H1 (cell line): ENCODE data around the gene NBL1. TPM values are rescaled to one million over a fixed set of nuclear protein-coding genes. Genes with fewer than 3 reads are reported as not detected.

Experiments
- CTCF ChIA-PET: fragments of 300-600 bp; sonication (Branson Sonifier 250); formaldehyde crosslinking; loops from one replicate; lab custom pipeline; 2021; ENCODE audit not compliant: partially characterized antibody; lab: Charles Lee
- POLR2A ChIA-PET: fragments of 300-600 bp; sonication (Branson Sonifier 250); formaldehyde crosslinking; loops from one replicate; lab custom pipeline; 2021; ENCODE audit warnings: inconsistent platforms; ENCODE audit not compliant: partially characterized antibody; lab: Charles Lee
- DNase-seq, 2 experiments: peaks; one replicate each; pipeline versions ENCODE4 v3.0.0 to v3.0.0-alpha.2; 2010 to 2022; ENCODE audit warnings: low spot score in 2 of 2, low read depth in 1 of 2, mixed read lengths in 1 of 2
- FAIRE-seq: peaks from 2 replicates; lab custom pipeline; 2011; peaks lifted over from hg19 to GRCh38; lab: Jason Lieb, UNC
- H2AFZ ChIP-seq: 2 replicates; pipeline ENCODE4 v1.8.1; 2012; ENCODE audit warnings: low read length, inconsistent platforms
- H2AK5ac ChIP-seq: 2 replicates; pipeline ENCODE4 v1.6.1; 2013; ENCODE audit warnings: low read depth, low read length
- H2BK120ac ChIP-seq: replicated peaks from 2 replicates; pipeline ENCODE3; 2013; ENCODE audit warnings: low read depth, low read length, inconsistent platforms
- H2BK12ac ChIP-seq: 2 replicates; pipeline ENCODE4 v1.6.1; 2013; ENCODE audit warnings: low read depth, low read length
- H2BK15ac ChIP-seq: 2 replicates; pipeline ENCODE4 v1.6.1; 2013; ENCODE audit warnings: low read length
- H2BK20ac ChIP-seq: 2 replicates; pipeline ENCODE4 v1.6.1; 2013; ENCODE audit warnings: low read length
- H2BK5ac ChIP-seq: 2 replicates; pipeline ENCODE4 v1.6.1; 2013; ENCODE audit warnings: low read depth, low read length
- H3K14ac ChIP-seq: 2 replicates; pipeline ENCODE4 v1.6.1; 2013; ENCODE audit warnings: inconsistent platforms; ENCODE audit not compliant: insufficient read length
- H3K18ac ChIP-seq: 2 replicates; pipeline ENCODE4 v1.6.1; 2013; ENCODE audit warnings: low read length; ENCODE audit errors: extremely low read depth
- H3K23ac ChIP-seq: 2 replicates; pipeline ENCODE4 v1.6.1; 2013; ENCODE audit warnings: inconsistent platforms; ENCODE audit not compliant: insufficient read length
- H3K23me2 ChIP-seq: 2 replicates; pipeline ENCODE4 v1.6.1; 2013; ENCODE audit warnings: low read depth, low read length
- H3K27ac ChIP-seq: 2 replicates; pipeline ENCODE4 v1.6.1; 2011; ENCODE audit warnings: low read depth, low read length, inconsistent platforms
- H3K27me3 ChIP-seq, 4 experiments: replicated peaks in 1 of 4; 1 replicate in 1 of 4; 2 replicates in 3 of 4; pipeline versions ENCODE4 v1.6.1 to v1.8.1; 2011 to 2013; ENCODE audit warnings: low read length in 3 of 4, mild to moderate bottlenecking in 3 of 4, inconsistent platforms in 2 of 4, mixed read lengths in 2 of 4, moderate library complexity in 1 of 4; ENCODE audit not compliant: control insufficient read depth in 3 of 4, insufficient read depth in 3 of 4; ENCODE audit errors: extremely low read depth in 1 of 4
- H3K36me3 ChIP-seq, 4 experiments: 2 replicates each; pipeline versions ENCODE4 v1.6.1 to v1.8.1; 2011 to 2013; ENCODE audit warnings: mild to moderate bottlenecking in 4 of 4, low read length in 3 of 4, moderate library complexity in 2 of 4, control low read depth in 1 of 4, inconsistent platforms in 1 of 4; ENCODE audit not compliant: insufficient read depth in 4 of 4, control insufficient read depth in 2 of 4
- H3K4ac ChIP-seq: replicated peaks from 2 replicates; pipeline ENCODE3; 2013; ENCODE audit warnings: low read length, low read depth, mixed read lengths, inconsistent platforms; ENCODE audit not compliant: insufficient read length
- H3K4me1 ChIP-seq, 4 experiments: replicated peaks in 1 of 4; 1 replicate in 1 of 4; 2 replicates in 3 of 4; pipeline versions ENCODE4 v1.6.1 to v1.8.1; 2011 to 2013; ENCODE audit warnings: low read length in 3 of 4, inconsistent platforms in 2 of 4, mixed read lengths in 1 of 4; ENCODE audit not compliant: insufficient read depth in 4 of 4, control insufficient read depth in 3 of 4
- H3K4me2 ChIP-seq, 2 experiments: 2 replicates each; pipeline versions ENCODE4 v1.6.1 to v1.8.1; 2011 to 2013; ENCODE audit warnings: low read depth in 2 of 2, low read length in 2 of 2, control low read depth in 1 of 2, inconsistent platforms in 1 of 2, mild to moderate bottlenecking in 1 of 2; ENCODE audit not compliant: insufficient read depth in 1 of 2
- H3K4me3 ChIP-seq, 4 experiments: fragments of 200-600, 300-600 bp in 1 of 4; sonication (generic), shearing (Covaris generic), sonication (Bioruptor Twin) in 1 of 4; 2 replicates each; pipeline versions ENCODE4 v1.5.1 to v1.8.1; 2011 to 2016; ENCODE audit warnings: low read length in 4 of 4, low read depth in 3 of 4, control low read depth in 2 of 4, inconsistent platforms in 2 of 4, mild to moderate bottlenecking in 2 of 4, mixed read lengths in 1 of 4, moderate library complexity in 1 of 4; ENCODE audit not compliant: insufficient read depth in 2 of 4; ENCODE audit errors: extremely low read depth in 1 of 4
- H3K56ac ChIP-seq: replicated peaks from 2 replicates; pipeline ENCODE3; 2013; ENCODE audit warnings: low read depth, mild to moderate bottlenecking, mixed read lengths, low read length, inconsistent platforms; ENCODE audit not compliant: insufficient read length
- H3K79me1 ChIP-seq: 2 replicates; pipeline ENCODE4 v1.6.1; 2013; ENCODE audit warnings: low read depth, low read length, control low read depth
- H3K79me2 ChIP-seq, 2 experiments: 2 replicates each; pipeline versions ENCODE4 v1.6.1 to v1.8.1; 2012 to 2013; ENCODE audit warnings: low read length in 2 of 2, mild to moderate bottlenecking in 2 of 2, inconsistent platforms in 1 of 2; ENCODE audit not compliant: insufficient read depth in 2 of 2, control insufficient read depth in 1 of 2
- H3K9ac ChIP-seq, 4 experiments: replicated peaks in 1 of 4; 1 replicate in 1 of 4; 2 replicates in 3 of 4; pipeline versions ENCODE4 v1.6.1 to v1.8.1; 2011 to 2013; ENCODE audit warnings: low read depth in 3 of 4, low read length in 3 of 4, control low read depth in 2 of 4, mild to moderate bottlenecking in 2 of 4, moderate library complexity in 2 of 4, inconsistent platforms in 1 of 4; ENCODE audit errors: extremely low read depth in 1 of 4
- H3K9me3 ChIP-seq, 2 experiments: 2 replicates each; pipeline versions ENCODE4 v1.6.1 to v1.8.1; 2012 to 2013; ENCODE audit warnings: mild to moderate bottlenecking in 2 of 2, moderate library complexity in 2 of 2, control low read depth in 1 of 2, inconsistent platforms in 1 of 2, low read depth in 1 of 2, low read length in 1 of 2, mixed read lengths in 1 of 2; ENCODE audit not compliant: insufficient read depth in 2 of 2
- H4K20me1 ChIP-seq, 2 experiments: replicated peaks in 1 of 2; 2 replicates each; pipeline versions ENCODE3 to v1.8.1; 2011 to 2013; ENCODE audit warnings: inconsistent platforms in 2 of 2, low read length in 2 of 2, mild to moderate bottlenecking in 1 of 2; ENCODE audit not compliant: insufficient read depth in 2 of 2, control insufficient read depth in 1 of 2
- H4K5ac ChIP-seq: 2 replicates; pipeline ENCODE4 v1.6.1; 2013; ENCODE audit warnings: low read length, low read depth, mixed read lengths, inconsistent platforms; ENCODE audit not compliant: insufficient read length
- H4K8ac ChIP-seq: 2 replicates; pipeline ENCODE4 v1.8.0; 2013; ENCODE audit warnings: mild to moderate bottlenecking, moderate library complexity, low read length, inconsistent platforms; ENCODE audit not compliant: insufficient read depth; ENCODE audit errors: extremely low read depth
- H4K91ac ChIP-seq: replicated peaks from 2 replicates; pipeline ENCODE3; 2013; ENCODE audit warnings: low read length, mixed read lengths, inconsistent platforms; ENCODE audit not compliant: insufficient read length
- ATF3 ChIP-seq: IDR thresholded peaks from 2 replicates; pipeline ENCODE4 v1.6.1; 2011; ENCODE audit warnings: low read depth, mild to moderate bottlenecking, low read length; ENCODE audit not compliant: insufficient read depth
- E2F6 ChIP-seq: IDR thresholded peaks from 2 replicates; pipeline ENCODE4 v1.6.1; 2012; ENCODE audit warnings: inconsistent platforms
- NRF1 ChIP-seq: IDR thresholded peaks from 2 replicates; pipeline ENCODE4 v1.6.1; 2011; ENCODE audit warnings: mild to moderate bottlenecking, low read depth, low read length, improper control_type of control experiment
- RNF2 ChIP-seq: fragments of 200-900, 300-1000 bp; sonication (generic); IDR thresholded peaks from 2 replicates; pipeline ENCODE4 v1.7.1; 2016; ENCODE audit warnings: borderline replicate concordance, low read depth, mild to moderate bottlenecking, antibody characterized with exemption, low read length; ENCODE audit not compliant: poor library complexity, severe bottlenecking; ENCODE audit errors: missing control alignments
- SIN3A ChIP-seq, 2 experiments: IDR thresholded peaks in 1 of 2; conservative IDR thresholded peaks in 1 of 2; 2 replicates each; pipeline ENCODE4 v1.6.1; 2011 to 2012; ENCODE audit warnings: low read length in 2 of 2, improper control_type of control experiment in 1 of 2, low read depth in 1 of 2, mild to moderate bottlenecking in 1 of 2
- SIRT6 ChIP-seq: IDR thresholded peaks from one replicate; pipeline ENCODE4 v1.7.1; 2012; ENCODE audit warnings: low read length, inconsistent platforms
- SRF ChIP-seq: IDR thresholded peaks from 2 replicates; pipeline ENCODE4 v1.6.1; 2011; ENCODE audit warnings: mild to moderate bottlenecking, low read depth, low read length, moderate library complexity
- TAF7 ChIP-seq: optimal IDR thresholded peaks from 2 replicates; pipeline ENCODE3; 2011; ENCODE audit warnings: low read depth, mild to moderate bottlenecking, inconsistent platforms, low read length, moderate library complexity, borderline replicate concordance
- TEAD4 ChIP-seq: IDR thresholded peaks from 2 replicates; pipeline ENCODE4 v1.6.1; 2012; ENCODE audit warnings: low read depth, low read length, inconsistent platforms, mixed read lengths
- WGBS, 2 experiments: shearing (Covaris generic) in 1 of 2; methylation state at CpG; one replicate each; pipeline versions ENCODE4 v1.1.6 to v1.1.7; 2013 to 2015; ENCODE audit warnings: low lambda C conversion rate in 2 of 2, mixed read lengths in 2 of 2, inconsistent platforms in 1 of 2, low coverage in 1 of 2, missing lambda C conversion rate in 1 of 2; ENCODE audit not compliant: insufficient replicate concordance in 2 of 2, insufficient coverage in 1 of 2, insufficient read length in 1 of 2; ENCODE audit errors: extremely low coverage in 1 of 2, missing lambda C conversion rate in 1 of 2; 5-methylcytosine and 5-hydroxymethylcytosine counted together
- polyA plus RNA-seq, 7 experiments: library from polyadenylated mRNA; depleted of rRNA in 3 of 7; stranded (reverse) in 5 of 7; unstranded in 2 of 7; fragments of >200 nt in 5 of 7; fragments of 200-250 nt in 2 of 7; gene quantifications; 1 replicate in 5 of 7; 2 replicates in 1 of 7; 4 replicates in 1 of 7; pipeline versions ENCODE4 v1.2.1 to v1.2.3, GENCODE V29; 2011 to 2013; ENCODE audit warnings: missing spikeins in 2 of 7, mixed read lengths in 2 of 7
- total RNA-seq: library from RNA; stranded (reverse); fragmentation: NEBNext Ultra II Directional; extraction: Animal tissue kit (Norgen Biotek cat#: 25700); gene quantifications from 2 replicates; pipeline ENCODE4 v1.2.1, GENCODE V29; 2021

Gene NBL1
- total and polyA plus RNA-seq, 2 of the 8 experiments (the other 6 are each of a cell fraction or from before 2014, with no cell fraction given) = 8.7 to 9.7 TPM

DNA sequence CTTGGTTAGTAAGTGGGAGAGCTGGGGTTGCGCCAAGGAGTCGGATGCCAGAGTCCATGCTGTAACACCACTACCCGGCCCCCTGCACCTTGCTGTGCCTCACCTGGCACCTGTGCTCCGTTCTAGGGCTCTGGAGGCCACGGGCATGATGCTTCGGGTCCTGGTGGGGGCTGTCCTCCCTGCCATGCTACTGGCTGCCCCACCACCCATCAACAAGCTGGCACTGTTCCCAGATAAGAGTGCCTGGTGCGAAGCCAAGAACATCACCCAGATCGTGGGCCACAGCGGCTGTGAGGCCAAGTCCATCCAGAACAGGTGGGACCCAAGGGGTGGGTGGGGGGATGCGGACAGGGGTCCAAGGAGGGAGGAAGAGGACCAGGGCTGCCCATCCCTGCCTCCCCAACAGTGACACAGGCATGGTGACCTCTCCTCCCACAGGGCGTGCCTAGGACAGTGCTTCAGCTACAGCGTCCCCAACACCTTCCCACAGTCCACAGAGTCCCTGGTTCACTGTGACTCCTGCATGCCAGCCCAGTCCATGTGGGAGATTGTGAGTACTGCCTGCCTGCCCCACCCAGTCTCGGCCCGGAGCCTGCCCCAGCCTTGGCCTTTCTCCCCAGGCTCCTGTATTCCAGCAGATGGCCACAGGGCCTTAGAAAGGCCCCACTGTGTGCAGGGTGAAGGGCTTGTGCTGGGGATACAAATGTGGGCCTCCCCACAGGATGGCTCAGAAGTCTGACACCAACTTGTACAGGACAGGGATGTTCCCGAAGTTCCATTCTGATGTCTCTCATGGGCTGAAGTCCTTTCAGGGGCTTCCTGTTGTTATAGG lies 11.0 kb downstream of the NBL1 start:
- H2BK12ac ChIP-seq = peak overlapping the region; percentile 92; the same call in 1 of the 2 replicates
- no peak overlapping the region for H3K56ac ChIP-seq
- H4K20me1 ChIP-seq = no peaks in the 10 kb centered on the region
- POLR2A ChIA-PET = no interaction called here
- H3K36me3 ChIP-seq = no peaks in the 10 kb centered on the region
- no peak overlapping the region for H3K4ac ChIP-seq
- no peaks in the 10 kb centered on the region for H3K23me2 ChIP-seq
- no peak overlapping the region for H3K4me2 ChIP-seq
- peak overlapping the region; percentile 41 for H4K91ac ChIP-seq
- H2AK5ac ChIP-seq = no peak overlapping the region
- no peak overlapping the region for H4K8ac ChIP-seq
- H3K79me1 ChIP-seq = no peaks in the 10 kb centered on the region
- no peak overlapping the region for H3K9ac ChIP-seq
- DNase-seq (no peak), FAIRE-seq (no peak)
- peak overlapping the region; percentile 48; the same call in 1 of the 2 replicates for H2BK20ac ChIP-seq
- H3K4me1 ChIP-seq = peaks cover 0 to 5% (median 3%) of the 10 kb centered on the region in 4 experiments; a peak in 5 of 7 replicates
- no peak overlapping the region for H3K18ac ChIP-seq
- H2AFZ ChIP-seq = no peak overlapping the region
- H3K27ac ChIP-seq = no peak overlapping the region
- CTCF ChIA-PET = interaction anchor here (0.6 to 7.9 kb wide), 11 partner anchors 8 to 445 kb away, joined by 3 to 63 read pairs (median 3); partner anchors contain the start of gene UBR4
- H3K79me2 ChIP-seq = no peaks in the 10 kb centered on the region
- no peak overlapping the region for H4K5ac ChIP-seq
- H2BK15ac ChIP-seq = peak overlapping the region; percentile 92; the same call in 1 of the 2 replicates
- H2BK120ac ChIP-seq = no peak overlapping the region
- H3K9me3 ChIP-seq = no peaks in the 10 kb centered on the region
- 89% methylated on average over 15 of the region's 15 CpGs; no CpG with 5 or more reads in 1 of the 2 experiments for WGBS, 2 experiments
- no peak overlapping the region for H3K4me3 ChIP-seq
- H2BK5ac ChIP-seq = peak overlapping the region; percentile 20; the same call in 1 of the 2 replicates
- H3K23ac ChIP-seq = no peak overlapping the region
- H3K27me3 ChIP-seq = no peaks in the 10 kb centered on the region; a peak in 1 of 7 replicates
- H3K14ac ChIP-seq = no peak overlapping the region
- TF ChIP-seq E2F6 = no peak
- TF ChIP-seq SIN3A (conservative IDR thresholded peaks at IDR 0.05 in 1 of 2, IDR thresholded peaks at IDR 0.05 in 1 of 2; ENCODE audit: low read depth in 1 of 2, low read length in 2 of 2) = no peak
- TF ChIP-seq NRF1 = no peak
- TF ChIP-seq TAF7 = no peak
- TF ChIP-seq SIRT6 = no peak
- no peak for TF ChIP-seq TEAD4
- no peak for TF ChIP-seq ATF3
- TF ChIP-seq RNF2 = no peak
- no peak for TF ChIP-seq SRF
